Testis (tissue), 3 donors: Measurements from ENCODE around the gene PRKG1. TPM values are rescaled to one million over a fixed set of nuclear protein-coding genes. Genes with fewer than 3 reads are reported as not detected.

Experiments used
- DNase-seq: peaks from one replicate; pipeline ENCODE4 v3.0.0-alpha.2; 2019
- H3K27ac ChIP-seq, 2 donors: fragments of 200-600 bp; sonication (generic); one replicate each; pipeline ENCODE4 v1.5.1; 2019
- H3K27me3 ChIP-seq: fragments of 200-600 bp; sonication (generic); one replicate; pipeline ENCODE4 v1.5.1; 2019
- H3K36me3 ChIP-seq: fragments of 200-600 bp; sonication (generic); one replicate; pipeline ENCODE4 v1.5.1; 2017; ENCODE audit warnings: low read depth; ENCODE audit errors: missing control alignments
- H3K4me1 ChIP-seq: fragments of 200-600 bp; sonication (generic); one replicate; pipeline ENCODE4 v1.5.1; 2019
- H3K4me3 ChIP-seq, 2 donors: fragments of 200-600 bp; sonication (generic); one replicate each; pipeline ENCODE4 v1.5.1; 2017 to 2019
- H3K9me3 ChIP-seq: fragments of 200-600 bp; sonication (generic); one replicate; pipeline ENCODE4 v1.5.1; 2017
- POLR2A ChIP-seq: fragments of 450-650 bp; IDR thresholded peaks from one replicate; pipeline ENCODE4 v1.6.1; 2017; ENCODE audit warnings: antibody characterized with exemption, mild to moderate bottlenecking, moderate library complexity
- WGBS, 2 donors: methylation state at CpG; one replicate each; pipeline ENCODE4 v1.1.5; 2018; 5-methylcytosine and 5-hydroxymethylcytosine counted together
- intact Hi-C: fragments of 100-400 bp; cut with DNase I; formaldehyde crosslinking; loops from one replicate; pipeline ENCODE4 v1.15.1; 2023; ENCODE audit warnings: low total_unique reads
- polyA plus RNA-seq: library from polyadenylated mRNA; stranded (reverse); fragments of 350-450 nt; fragmentation: Illumina TruSeq; extraction: RNeasy Lipid Tissue Mini Kit (QIAGEN cat#74804); gene quantifications from one replicate; pipeline ENCODE4 v1.2.3, GENCODE V29; 2014; ENCODE audit warnings: low read depth, low replicate concordance; ENCODE audit not compliant: insufficient read depth
- total RNA-seq, 2 donors: library from RNA; depleted of rRNA; stranded (reverse); fragments of >200 nt; gene quantifications; one replicate each; pipeline ENCODE4 v1.2.3, GENCODE V29; 2016
- TF ChIP-seq, protein P1 (sequence below), 3 experiments: fragments of 450-650 bp in 2 of 3; fragments of 200-600 bp in 1 of 3; sonication (generic) in 1 of 3; IDR thresholded peaks; one replicate each; pipeline ENCODE4 v1.5.1; 2016 to 2019; ENCODE audit warnings: antibody characterized with exemption in 3 of 3, mild to moderate bottlenecking in 2 of 3, moderate library complexity in 1 of 3

Gene PRKG1
- total and polyA plus RNA-seq, 3 donors from 2014 or later, result 6.3 to 15.3 (median 12.5) TPM

DNA sequence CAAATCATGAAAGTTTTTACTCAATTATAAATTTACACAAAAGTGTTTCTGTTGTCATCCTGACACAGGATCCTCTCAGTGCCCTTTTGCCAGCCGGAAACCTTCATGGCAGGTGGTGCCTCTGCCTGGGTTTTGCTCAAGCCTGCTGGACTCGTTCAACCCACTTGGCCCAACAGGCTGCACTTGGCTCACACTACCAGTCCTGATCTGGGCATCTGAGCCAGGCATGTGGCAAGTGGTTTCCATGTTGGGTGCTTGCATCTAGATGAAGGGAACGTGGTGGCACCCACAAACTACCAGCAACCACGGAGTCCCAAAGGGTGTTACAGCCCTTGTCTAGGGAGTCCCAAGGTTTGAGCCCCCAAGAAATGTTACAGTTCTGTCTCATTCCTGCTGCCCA lies 787.4 kb downstream of the PRKG1 start:
- Histone ChIP-seq H3K9me3 (no peaks in the 10 kb centered on the region), H3K4me1 (peaks cover 5% of the 10 kb centered on the region), H3K27ac (no peak overlapping the region), H3K36me3 (no peaks in the 10 kb centered on the region), H3K4me3 (no peak overlapping the region), H3K27me3 (no peaks in the 10 kb centered on the region)
- intact Hi-C loops, result no loop called here
- TF ChIP-seq, protein P1, sequence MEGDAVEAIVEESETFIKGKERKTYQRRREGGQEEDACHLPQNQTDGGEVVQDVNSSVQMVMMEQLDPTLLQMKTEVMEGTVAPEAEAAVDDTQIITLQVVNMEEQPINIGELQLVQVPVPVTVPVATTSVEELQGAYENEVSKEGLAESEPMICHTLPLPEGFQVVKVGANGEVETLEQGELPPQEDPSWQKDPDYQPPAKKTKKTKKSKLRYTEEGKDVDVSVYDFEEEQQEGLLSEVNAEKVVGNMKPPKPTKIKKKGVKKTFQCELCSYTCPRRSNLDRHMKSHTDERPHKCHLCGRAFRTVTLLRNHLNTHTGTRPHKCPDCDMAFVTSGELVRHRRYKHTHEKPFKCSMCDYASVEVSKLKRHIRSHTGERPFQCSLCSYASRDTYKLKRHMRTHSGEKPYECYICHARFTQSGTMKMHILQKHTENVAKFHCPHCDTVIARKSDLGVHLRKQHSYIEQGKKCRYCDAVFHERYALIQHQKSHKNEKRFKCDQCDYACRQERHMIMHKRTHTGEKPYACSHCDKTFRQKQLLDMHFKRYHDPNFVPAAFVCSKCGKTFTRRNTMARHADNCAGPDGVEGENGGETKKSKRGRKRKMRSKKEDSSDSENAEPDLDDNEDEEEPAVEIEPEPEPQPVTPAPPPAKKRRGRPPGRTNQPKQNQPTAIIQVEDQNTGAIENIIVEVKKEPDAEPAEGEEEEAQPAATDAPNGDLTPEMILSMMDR (IDR thresholded peaks at IDR 0.05), result no peak
- no peak for DNase-seq
- WGBS, 2 donors, result 79 to 97% methylated on average over 4 of the region's 4 CpGs

DNA sequence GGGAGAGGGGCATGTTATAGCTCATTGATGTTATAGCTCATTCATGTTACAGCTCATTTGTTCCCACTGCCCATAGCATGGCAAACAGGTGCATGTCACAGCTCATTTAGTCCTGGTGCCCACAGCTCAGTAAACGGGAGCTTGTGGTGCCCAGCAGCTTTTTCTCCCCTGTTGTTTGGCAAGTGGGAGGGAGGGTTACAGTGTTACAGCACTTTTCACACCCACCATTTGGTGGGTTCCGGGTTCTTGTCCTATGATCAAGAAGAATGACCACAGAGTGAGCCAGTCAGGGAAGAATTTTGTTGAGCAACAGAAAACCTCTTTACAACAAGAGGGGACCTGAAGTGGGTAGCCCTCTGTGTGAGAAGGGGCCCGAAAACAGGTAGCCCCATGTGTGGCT lies 787.9 kb downstream of the PRKG1 start:
- Histone ChIP-seq H3K36me3 (no peaks in the 10 kb centered on the region), H3K4me1 (peaks cover 5% of the 10 kb centered on the region), H3K4me3 (no peak overlapping the region), H3K9me3 (no peaks in the 10 kb centered on the region), H3K27me3 (no peaks in the 10 kb centered on the region), H3K27ac (no peak overlapping the region)
- DNase-seq, result no peak
- WGBS, 2 donors, result 94 to 95% methylated on average over 3 of the region's 3 CpGs
- intact Hi-C loops, result no loop called here
- TF ChIP-seq, protein P1 (IDR thresholded peaks at IDR 0.05), result no peak
- TF ChIP-seq POLR2A, result no peak

DNA sequence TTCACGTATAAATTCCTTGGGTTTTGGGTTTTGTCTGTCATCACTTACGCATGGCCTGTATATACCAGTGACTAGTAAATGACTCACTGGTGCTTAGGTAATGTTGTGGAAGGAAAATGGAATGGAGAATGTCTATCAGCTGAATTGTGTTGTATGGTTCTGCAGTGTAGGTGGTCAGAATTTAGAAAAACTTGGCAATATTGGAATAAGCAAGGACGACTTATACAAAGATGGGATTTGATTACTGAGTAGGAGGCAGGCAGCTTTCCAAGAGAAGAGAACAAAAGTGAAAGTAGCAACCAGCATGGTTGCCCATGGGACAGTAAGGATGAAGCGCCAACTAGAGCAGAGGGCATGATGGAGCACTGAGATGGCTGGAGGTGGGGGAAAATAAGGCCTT lies 793.7 kb downstream of the PRKG1 start:
- no peak for DNase-seq
- H3K27ac ChIP-seq, result no peak overlapping the region
- H3K4me1 ChIP-seq, result no peaks in the 10 kb centered on the region
- intact Hi-C loops, result no loop called here
- no peak for TF ChIP-seq POLR2A
- TF ChIP-seq, protein P1 (IDR thresholded peaks at IDR 0.05), result no peak
- H3K4me3 ChIP-seq, result no peak overlapping the region
- no peaks in the 10 kb centered on the region for H3K27me3 ChIP-seq
- WGBS, 2 donors, result 81 to 83% methylated on average over 4 of the region's 4 CpGs
- no peaks in the 10 kb centered on the region for H3K9me3 ChIP-seq
- H3K36me3 ChIP-seq, result no peaks in the 10 kb centered on the region

DNA sequence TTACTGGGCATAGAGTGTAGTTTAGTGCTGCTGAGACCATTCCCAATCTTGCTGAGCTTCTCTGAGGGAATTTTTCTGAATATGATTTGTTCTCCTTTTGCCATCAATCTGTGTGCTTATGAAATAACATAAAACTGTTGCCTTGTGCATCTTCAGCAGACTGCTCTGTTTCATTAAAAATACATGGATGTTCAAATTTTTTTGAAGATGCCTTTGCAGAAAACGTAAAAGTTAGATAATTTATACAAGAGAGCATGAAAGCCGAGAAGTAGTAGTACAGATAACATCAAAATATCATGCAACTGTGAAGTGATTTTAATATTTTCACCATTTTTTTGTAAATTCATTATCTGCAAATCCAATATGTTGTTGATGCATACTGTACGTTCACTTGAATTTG lies 799.8 kb downstream of the PRKG1 start:
- H3K36me3 ChIP-seq, result no peaks in the 10 kb centered on the region
- DNase-seq, result no peak
- WGBS, 2 donors, result 93 to 98% methylated on average over 3 of the region's 3 CpGs
- H3K4me1 ChIP-seq, result no peaks in the 10 kb centered on the region
- TF ChIP-seq POLR2A, result no peak
- TF ChIP-seq, protein P1 (IDR thresholded peaks at IDR 0.05), result no peak
- no peak overlapping the region for H3K27ac ChIP-seq
- no peak overlapping the region for H3K4me3 ChIP-seq
- intact Hi-C loops, result no loop called here
- H3K9me3 ChIP-seq, result no peaks in the 10 kb centered on the region
- H3K27me3 ChIP-seq, result no peaks in the 10 kb centered on the region

DNA sequence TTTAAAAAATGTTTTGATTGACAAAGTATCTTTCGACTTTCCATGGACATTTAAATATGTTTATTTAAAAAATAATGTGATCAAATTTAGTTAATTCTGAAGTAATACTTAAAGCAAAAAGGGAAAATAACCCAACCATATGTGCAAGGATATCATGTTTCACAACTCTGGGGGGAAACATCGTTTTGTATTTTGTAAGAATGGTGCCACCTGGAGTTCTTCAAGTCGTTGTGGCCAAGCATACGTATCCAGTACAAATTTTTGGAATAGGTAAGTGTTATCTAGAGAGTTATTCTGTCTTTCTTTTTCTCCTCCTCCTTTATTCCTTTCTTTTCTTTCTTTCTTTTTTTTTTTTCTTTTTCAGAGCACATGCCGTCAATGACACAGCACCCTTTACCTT lies 801.3 kb downstream of the PRKG1 start:
- Histone ChIP-seq H3K4me1 (no peaks in the 10 kb centered on the region), H3K4me3 (no peak overlapping the region), H3K9me3 (no peaks in the 10 kb centered on the region), H3K36me3 (no peaks in the 10 kb centered on the region), H3K27me3 (no peaks in the 10 kb centered on the region), H3K27ac (no peak overlapping the region)
- TF ChIP-seq, protein P1 (IDR thresholded peaks at IDR 0.05), result no peak
- TF ChIP-seq POLR2A, result no peak
- 62 to 64% methylated on average over 5 of the region's 5 CpGs for WGBS, 2 donors
- intact Hi-C loops, result no loop called here
- no peak for DNase-seq
